Epithelial cell of prostate (primary cell): Measurements from ENCODE around the gene CCDC102B.
"Not testable (repeated sequence)": the region's sequence is repeated elsewhere in the genome, so short reads cannot be mapped to it uniquely, and the experiment has no call there.

Source experiments
- DNase-seq: peaks from one replicate; pipeline ENCODE4 v3.0.0-alpha.2; 2011; ENCODE audit warnings: low read depth, low spot score
- H3K27ac ChIP-seq: fragments of 450-650 bp; 2 replicates; pipeline ENCODE4 v1.5.1; 2017; ENCODE audit warnings: mild to moderate bottlenecking

Gene CCDC102B

GRCh38 chr18:68797871-68798270 lies at the start of gene CCDC102B:
TSS of gene CCDC102B (plus strand) at chr18:68798080. CDS start at chr18:68836764, 38,684 bp downstream.
- H3K27ac ChIP-seq, result no peak within 1 kb of the TSS
- DNase-seq, result no peak

GRCh38 chr18:68757126-68757525 lies 40.8 kb upstream of the CCDC102B start:
- DNase-seq, result no peak
- no peak overlapping the region for H3K27ac ChIP-seq

- DNase-seq, result no peak
- H3K27ac ChIP-seq, result no peak overlapping the region
These were observed 38.6 kb upstream of the CCDC102B start for GRCh38 chr18:68759308-68759707.

- DNase-seq, result no peak
- no peak overlapping the region for H3K27ac ChIP-seq
These were observed 34.8 kb upstream of the CCDC102B start for GRCh38 chr18:68763083-68763482.

DNA sequence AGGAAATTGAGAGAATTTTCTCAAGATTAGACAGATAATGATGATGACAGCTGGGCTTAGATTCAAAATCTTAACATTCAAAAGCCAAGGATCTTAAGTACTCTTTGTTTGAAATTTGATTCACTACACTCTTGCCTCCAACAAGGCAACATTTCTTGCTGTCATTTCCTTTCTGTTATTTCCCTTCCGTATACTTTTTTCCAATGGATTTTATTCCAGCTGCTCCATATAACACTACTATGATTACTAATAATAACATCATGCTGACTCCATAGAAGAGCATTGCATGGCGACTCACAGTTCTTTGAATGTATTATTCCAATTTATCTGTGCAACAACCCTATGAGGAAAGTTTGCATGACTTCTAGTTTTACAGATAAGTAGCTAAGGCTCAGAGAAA lies 33.9 kb upstream of the CCDC102B start:
- DNase-seq, result no peak
- peak overlapping the region; percentile 13 for H3K27ac ChIP-seq

DNA sequence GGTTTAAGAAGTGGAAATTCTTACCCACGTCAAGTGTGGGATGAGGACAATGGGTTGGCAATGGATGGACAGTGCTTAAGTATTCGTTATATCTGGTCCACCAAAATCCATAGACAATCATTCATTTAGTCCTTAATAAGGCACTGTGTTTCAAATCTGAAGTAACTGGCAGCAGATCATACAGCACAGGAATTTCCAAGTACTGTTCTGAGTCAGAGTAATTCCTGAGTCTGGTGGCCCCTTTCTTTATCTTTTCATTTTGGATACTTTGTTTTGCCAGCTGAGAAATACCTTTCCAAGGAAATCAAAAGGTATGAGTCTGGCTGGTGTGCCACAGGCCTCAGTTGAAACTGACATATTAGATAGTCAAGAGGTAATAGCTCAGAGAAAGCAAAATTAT lies 31.4 kb upstream of the CCDC102B start:
- DNase-seq, result no peak
- H3K27ac ChIP-seq, result no peak overlapping the region

DNA sequence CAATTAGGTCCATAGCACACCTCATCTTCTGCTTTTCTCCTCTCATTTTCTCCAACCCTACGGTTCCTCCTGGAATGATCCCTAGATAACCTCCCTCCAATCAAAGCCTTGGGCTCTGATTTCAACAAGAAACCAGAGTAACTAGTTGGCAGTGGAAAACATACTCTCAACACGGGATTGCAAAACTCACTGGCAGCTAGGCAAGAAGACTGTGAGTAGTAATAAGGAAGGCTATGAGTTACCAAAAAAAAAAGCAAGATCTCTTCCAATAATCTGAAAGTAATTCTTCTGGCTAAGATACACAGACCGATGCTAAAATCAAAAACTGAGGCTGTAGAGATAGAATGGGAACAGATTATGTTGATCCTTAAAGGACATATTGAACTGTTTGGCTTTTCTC lies 28.4 kb upstream of the CCDC102B start:
- no peak overlapping the region for H3K27ac ChIP-seq
- DNase-seq, result no peak

- no peak for DNase-seq
- no peak overlapping the region for H3K27ac ChIP-seq
These were observed 25.6 kb upstream of the CCDC102B start for GRCh38 chr18:68772268-68772667.

GRCh38 chr18:68778280-68778886 lies 19.5 kb upstream of the CCDC102B start:
- DNase-seq, result no peak
- no peak overlapping the region for H3K27ac ChIP-seq

DNA sequence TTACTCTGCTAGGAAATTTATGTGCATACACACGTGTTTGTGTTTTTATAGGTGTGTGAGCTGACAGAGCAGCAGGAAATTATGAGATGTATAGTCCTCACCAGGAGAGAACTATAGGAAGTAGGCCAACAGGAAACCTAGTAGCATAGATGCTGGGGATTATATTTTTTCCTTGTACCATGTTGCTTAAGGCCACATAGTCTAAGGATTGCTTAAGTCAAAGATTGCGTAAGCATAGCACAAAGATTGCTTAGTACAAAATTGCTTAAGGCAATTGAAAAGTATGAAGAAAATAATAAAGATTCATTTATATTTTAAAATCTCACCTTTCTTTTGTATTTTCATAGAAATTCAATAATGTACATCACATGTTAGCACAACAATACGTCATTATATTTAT lies 18.7 kb upstream of the CCDC102B start:
- H3K27ac ChIP-seq, result no peak overlapping the region

DNA sequence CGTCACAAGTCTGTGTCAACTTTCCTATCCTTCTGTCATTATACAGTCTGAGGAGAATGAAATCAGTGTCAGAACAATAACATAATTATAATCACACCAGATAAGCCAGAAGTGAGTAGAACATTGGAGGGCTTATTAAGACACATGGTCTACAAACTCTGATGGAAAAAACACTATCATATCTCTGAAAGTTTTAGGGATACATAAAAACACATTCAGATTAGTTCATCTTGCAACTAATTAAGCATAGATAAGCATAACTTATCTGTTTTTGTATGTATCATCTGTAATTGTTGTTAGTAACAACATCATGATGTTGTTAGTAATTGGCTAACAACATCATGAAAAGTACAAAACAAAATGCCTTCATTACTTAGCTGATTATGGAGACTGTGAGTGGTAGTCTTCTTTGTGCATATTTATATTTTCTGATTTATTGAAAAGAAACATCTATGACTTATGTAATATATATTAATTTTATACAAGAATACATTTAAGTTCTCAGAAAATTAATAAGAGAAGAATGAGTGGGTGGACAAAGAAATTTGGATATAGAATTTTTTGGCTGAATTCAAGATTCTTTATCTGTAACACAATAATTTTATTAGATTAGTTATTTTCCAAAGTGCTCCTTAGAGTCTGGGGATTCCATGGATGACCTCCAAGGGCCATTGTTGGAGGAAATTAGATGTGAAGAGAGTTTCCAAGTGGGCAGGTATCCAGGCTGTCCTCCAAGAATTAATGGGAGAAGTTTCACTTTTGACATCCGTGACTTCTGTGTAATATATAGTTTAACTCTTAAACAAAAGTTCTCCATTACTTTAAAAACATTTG lies 16.9 kb upstream of the CCDC102B start:
- DNase-seq, result no peak
- H3K27ac ChIP-seq, result no peak overlapping the region

More for the DNA sequence above, 18.7 kb upstream of the CCDC102B start:
- DNase-seq, result peak; percentile 39

DNA sequence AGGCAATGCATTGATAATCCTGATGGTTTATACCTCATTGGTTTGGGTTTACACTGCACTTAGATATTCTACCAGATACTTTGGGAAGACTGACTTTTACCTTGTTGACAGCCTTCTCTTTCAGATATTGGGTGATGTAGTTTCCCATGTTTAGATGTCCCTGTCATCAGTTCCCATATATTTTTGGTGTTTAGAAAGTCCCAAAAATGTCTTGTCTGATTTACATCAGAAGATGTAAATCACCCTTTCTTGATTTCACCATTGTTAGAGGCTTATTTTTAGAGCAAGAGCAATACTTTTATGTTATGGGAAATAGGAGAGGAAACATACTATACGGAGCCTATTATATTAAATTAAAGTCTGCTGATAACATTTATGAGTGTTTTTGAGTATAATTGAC lies 14.4 kb upstream of the CCDC102B start:
- no peak for DNase-seq
- H3K27ac ChIP-seq, result no peak overlapping the region

GRCh38 chr18:68784071-68784470 lies 13.8 kb upstream of the CCDC102B start:
- DNase-seq, result no peak
- H3K27ac ChIP-seq, result no peak overlapping the region

DNA sequence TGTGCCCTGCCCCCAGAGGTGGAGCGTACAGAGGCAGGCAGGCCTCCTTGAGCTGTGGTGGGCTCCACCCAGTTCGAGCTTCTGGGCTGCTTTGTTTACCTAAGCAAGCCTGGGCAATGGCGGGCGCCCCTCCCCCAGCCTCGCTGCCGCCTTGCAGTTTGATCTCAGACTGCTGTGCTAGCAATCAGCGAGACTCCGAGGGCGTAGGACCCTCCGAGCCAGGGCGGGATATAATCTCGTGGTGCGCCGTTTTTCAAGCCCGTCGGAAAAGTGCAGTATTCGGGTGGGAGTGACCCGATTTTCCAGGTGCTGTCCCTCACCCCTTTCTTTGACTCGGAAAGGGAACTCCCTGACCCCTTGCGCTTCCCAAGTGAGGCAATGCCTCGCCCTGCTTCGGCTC lies 7.6 kb upstream of the CCDC102B start:
- DNase-seq, result not testable (repeated sequence)
- peak overlapping the region; percentile 29 for H3K27ac ChIP-seq

DNA sequence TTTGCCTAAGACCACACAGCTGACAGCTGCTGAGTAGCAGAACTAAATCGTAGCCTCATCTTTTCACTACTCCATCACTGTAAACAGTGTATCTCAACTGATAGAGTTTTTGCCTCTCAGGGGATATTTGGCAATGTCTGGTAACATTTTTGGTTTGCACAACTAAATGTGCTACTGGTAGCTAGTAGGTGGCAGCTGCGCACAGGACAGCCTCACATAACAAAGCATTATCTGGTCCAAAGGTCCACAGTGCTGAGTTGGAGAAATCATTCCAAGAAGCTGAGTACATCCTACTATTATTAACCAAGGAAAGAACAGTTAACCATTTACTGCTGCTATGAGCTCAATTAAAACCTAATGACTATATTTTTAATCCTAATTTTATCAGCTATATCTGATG lies 6.1 kb upstream of the CCDC102B start:
- H3K27ac ChIP-seq, result no peak overlapping the region
- no peak for DNase-seq

GRCh38 chr18:68793951-68794350 lies 3.9 kb upstream of the CCDC102B start:
- DNase-seq, result no peak
- H3K27ac ChIP-seq, result no peak overlapping the region

GRCh38 chr18:68796936-68797690 lies 767 bp upstream of the CCDC102B start:
- no peak overlapping the region for H3K27ac ChIP-seq
- no peak for DNase-seq

DNA sequence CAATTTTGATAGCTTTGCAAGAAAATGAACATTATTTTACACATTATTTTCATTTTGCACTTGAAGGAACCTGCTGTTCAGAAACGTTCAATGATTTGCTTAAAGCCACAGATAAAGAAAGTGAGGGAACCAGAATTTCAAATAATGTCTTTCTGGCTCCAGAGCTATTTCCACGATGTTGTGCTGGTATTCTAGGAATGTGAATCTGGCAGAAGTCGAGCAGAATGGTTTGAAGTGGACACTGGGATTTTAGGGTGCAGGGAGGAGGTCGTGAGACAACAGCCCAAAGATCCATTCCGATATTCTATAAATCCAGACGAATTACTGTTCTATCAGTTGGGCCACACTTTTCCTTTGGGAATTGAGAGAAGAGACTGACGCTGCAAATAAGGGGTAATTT lies 2.2 kb downstream of the CCDC102B start:
- H3K27ac ChIP-seq, result no peak overlapping the region
- DNase-seq, result no peak

GRCh38 chr18:68803356-68803755 lies 5.5 kb downstream of the CCDC102B start:
- no peak for DNase-seq
- no peak overlapping the region for H3K27ac ChIP-seq

- DNase-seq, result no peak
- no peak overlapping the region for H3K27ac ChIP-seq
These were observed 19.7 kb downstream of the CCDC102B start for GRCh38 chr18:68817584-68817983.

- DNase-seq, result no peak
- H3K27ac ChIP-seq, result no peak overlapping the region
These were observed 20.7 kb downstream of the CCDC102B start for GRCh38 chr18:68818584-68818983.
